H1 (cell line): ENCODE measurements around the gene SCAPER. TPM values are rescaled to one million over a fixed set of nuclear protein-coding genes. Genes with fewer than 3 reads are reported as not detected.

ENCODE experiments used
- CHD1 ChIP-seq: IDR thresholded peaks from 2 replicates; pipeline ENCODE4 v1.6.1; 2012; ENCODE audit warnings: low read depth, low read length, improper control_type of control experiment
- CHD2 ChIP-seq: IDR thresholded peaks from 2 replicates; pipeline ENCODE4 v1.6.1; 2012; ENCODE audit warnings: low read length, improper control_type of control experiment
- KDM4A ChIP-seq: IDR thresholded peaks from one replicate; pipeline ENCODE4 v1.7.1; 2012; ENCODE audit warnings: low read depth, mild to moderate bottlenecking, moderate library complexity, low read length, inconsistent platforms; ENCODE audit not compliant: severe bottlenecking
- POLR2A ChIP-seq, 2 experiments: IDR thresholded peaks; 1 replicate in 1 of 2; 2 replicates in 1 of 2; pipeline ENCODE4 v1.6.1; 2011; ENCODE audit warnings: low read depth in 2 of 2, low read length in 2 of 2, mild to moderate bottlenecking in 2 of 2; ENCODE audit errors: control extremely low read depth in 1 of 2
- RFX5 ChIP-seq: IDR thresholded peaks from 2 replicates; pipeline ENCODE4 v1.6.1; 2011; ENCODE audit warnings: low read depth, low read length, improper control_type of control experiment, borderline replicate concordance
- polyA plus RNA-seq, 7 experiments: library from polyadenylated mRNA; depleted of rRNA in 3 of 7; stranded (reverse) in 5 of 7; unstranded in 2 of 7; fragments of >200 nt in 5 of 7; fragments of 200-250 nt in 2 of 7; gene quantifications; 1 replicate in 5 of 7; 2 replicates in 1 of 7; 4 replicates in 1 of 7; pipeline versions ENCODE4 v1.2.1 to v1.2.3, GENCODE V29; 2011 to 2013; ENCODE audit warnings: missing spikeins in 2 of 7, mixed read lengths in 2 of 7
- total RNA-seq: library from RNA; stranded (reverse); fragmentation: NEBNext Ultra II Directional; extraction: Animal tissue kit (Norgen Biotek cat#: 25700); gene quantifications from 2 replicates; pipeline ENCODE4 v1.2.1, GENCODE V29; 2021

Gene SCAPER
- total and polyA plus RNA-seq, 2 of the 8 experiments (the other 6 are each of a cell fraction or from before 2014, with no cell fraction given) = 1.6 to 6.8 TPM

- TF ChIP-seq CHD1 (no peak), POLR2A (IDR thresholded peaks at IDR 0.05; ENCODE audit: control extremely low read depth in 1 of 2, low read depth in 2 of 2, low read length in 2 of 2) (no peak), KDM4A (no peak), RFX5 (no peak), CHD2 (no peak)
Observed at GRCh38 chr15:76464247-76464646, 440.9 kb downstream of the SCAPER start (continued).
